A549 (cell line): Measurements from ENCODE around the gene C1QTNF12. TPM values are rescaled to one million over a fixed set of nuclear protein-coding genes. Genes with fewer than 3 reads are reported as not detected.

Source experiments
- ATAC-seq, 2 experiments: fragments of 200-7000 bp in 1 of 2; fragments of >200 bp in 1 of 2; cut with Nextera tagmentation in 1 of 2; cut with Tn5 transposase in 1 of 2; 3 replicates each; pipeline versions ENCODE4 v1.8.0 to v1.9.1; 2018 to 2020; ENCODE audit warnings: mild to moderate bottlenecking in 1 of 2, moderate library complexity in 1 of 2
- CTCF ChIA-PET: fragments of 300-600 bp; sonication (Branson Sonifier 250); formaldehyde crosslinking; extraction: SDS; loops from one replicate; lab custom pipeline; 2021; ENCODE audit warnings: antibody characterized with exemption, inconsistent platforms; lab: Yijun Ruan, JAX
- POLR2A ChIA-PET: fragments of 350-600 bp; formaldehyde crosslinking; extraction: SDS; loops from one replicate; lab custom pipeline; 2021; ENCODE audit warnings: antibody characterized with exemption, inconsistent platforms; lab: Yijun Ruan, JAX
- DNase-seq, 2 experiments: peaks; one replicate each; pipeline versions ENCODE4 v3.0.0 to v3.0.0-alpha.2; 2011 to 2016; ENCODE audit warnings: low read depth in 1 of 2, low spot score in 1 of 2
- FAIRE-seq: peaks from 2 replicates; lab custom pipeline; 2011; peaks lifted over from hg19 to GRCh38; lab: Jason Lieb, UNC
- H3K27ac ChIP-seq, 2 experiments: fragments of >200 bp; sonication (Bioruptor Twin); formaldehyde crosslinking; 3 replicates each; pipeline ENCODE4 v1.5.1; 2016 to 2017
- H3K4me1 ChIP-seq: fragments of >200 bp; sonication (Bioruptor Twin); formaldehyde crosslinking; 3 replicates; pipeline ENCODE4 v1.6.1; 2016
- H3K4me2 ChIP-seq: fragments of >200 bp; sonication (Bioruptor Twin); formaldehyde crosslinking; 3 replicates; pipeline ENCODE4 v1.6.1; 2016
- H3K4me3 ChIP-seq: fragments of >200 bp; sonication (Bioruptor Twin); formaldehyde crosslinking; 3 replicates; pipeline ENCODE4 v1.5.1; 2016
- H3K9me3 ChIP-seq: fragments of >200 bp; sonication (Bioruptor Twin); formaldehyde crosslinking; 3 replicates; pipeline ENCODE4 v1.6.1; 2016
- BHLHE40 ChIP-seq: IDR thresholded peaks from 2 replicates; pipeline ENCODE4 v1.6.1; 2012; ENCODE audit warnings: low read depth, low read length, inconsistent platforms
- CBX2 ChIP-seq: fragments of 200-600 bp; sonication (generic); IDR thresholded peaks from 2 replicates; pipeline ENCODE4 v1.6.1; 2016; ENCODE audit warnings: low read depth, mild to moderate bottlenecking, borderline replicate concordance
- EHMT2 ChIP-seq: fragments of 200-600 bp; sonication (generic); IDR thresholded peaks from 2 replicates; pipeline ENCODE4 v1.6.1; 2016; ENCODE audit warnings: antibody characterized with exemption, low read depth, mild to moderate bottlenecking, moderate library complexity
- FOXS1 ChIP-seq: fragments of 250-450 bp; sonication (Bioruptor Pico); IDR thresholded peaks from 2 replicates; pipeline ENCODE4 v1.5.0; 2020; ENCODE audit warnings: mild to moderate bottlenecking, moderate library complexity
- HOXA7 ChIP-seq: fragments of 250-450 bp; sonication (Bioruptor Pico); IDR thresholded peaks from 2 replicates; pipeline ENCODE4 v1.5.0; 2020; ENCODE audit warnings: mild to moderate bottlenecking, moderate library complexity
- NR3C1 ChIP-seq: fragments of >200 bp; sonication (Bioruptor Twin); formaldehyde crosslinking; IDR thresholded peaks from 3 replicates; pipeline ENCODE4 v1.6.1; 2017
- PHF8 ChIP-seq: fragments of 200-600 bp; sonication (generic); IDR thresholded peaks from 2 replicates; pipeline ENCODE4 v1.6.1; 2016; ENCODE audit warnings: low read depth, mild to moderate bottlenecking, antibody characterized with exemption, moderate library complexity, borderline replicate concordance
- POLR2A ChIP-seq: IDR thresholded peaks from 2 replicates; pipeline ENCODE4 v1.6.1; 2012; ENCODE audit warnings: mild to moderate bottlenecking, low read length
- RARB ChIP-seq: fragments of 250-450 bp; sonication (Bioruptor Pico); IDR thresholded peaks from 2 replicates; pipeline ENCODE4 v1.8.0; 2021; ENCODE audit warnings: mild to moderate bottlenecking, moderate library complexity
- RCOR1 ChIP-seq: fragments of 150-350 bp; IDR thresholded peaks from 2 replicates; pipeline ENCODE4 v1.6.1; 2014; ENCODE audit warnings: antibody characterized with exemption, low read length, low read depth
- ZSCAN20 ChIP-seq: fragments of 250-450 bp; sonication (Bioruptor Pico); IDR thresholded peaks from 2 replicates; pipeline ENCODE4 v1.8.0; 2022; ENCODE audit warnings: mild to moderate bottlenecking, moderate library complexity
- WGBS: methylation state at CpG from one replicate; pipeline ENCODE4 v1.1.6; 2017; ENCODE audit errors: missing lambda C conversion rate; 5-methylcytosine and 5-hydroxymethylcytosine counted together
- polyA plus RNA-seq, 4 experiments: library from polyadenylated mRNA; depleted of rRNA in 3 of 4; stranded (reverse); fragments of >200 nt; fragmentation: RNase III in 1 of 4; extraction: RNeasy Plus Mini Kit Qiagen cat#74134 plus additional on column Dnase treatment in 1 of 4; gene quantifications; 2 replicates in 3 of 4; 3 replicates in 1 of 4; pipeline ENCODE4 v1.2.3, GENCODE V29; 2011 to 2017
- TF ChIP-seq, protein P1 (sequence below): IDR thresholded peaks from 2 replicates; pipeline ENCODE4 v1.6.1; 2012; ENCODE audit warnings: low read depth, borderline replicate concordance
- TF ChIP-seq, protein P2 (sequence below): fragments of >200 bp; sonication (Bioruptor Twin); formaldehyde crosslinking; IDR thresholded peaks from 2 replicates; pipeline ENCODE4 v1.6.1; 2016
- TF ChIP-seq, protein P3 (sequence below): fragments of 450-650 bp; IDR thresholded peaks from 2 replicates; pipeline ENCODE4 v1.6.1; 2014; ENCODE audit warnings: antibody characterized with exemption
- TF ChIP-seq, protein P4 (sequence below): fragments of 200-600 bp; sonication (generic); IDR thresholded peaks from 2 replicates; pipeline ENCODE4 v1.6.1; 2016; ENCODE audit warnings: antibody characterized with exemption, mild to moderate bottlenecking, moderate library complexity
- TF ChIP-seq, protein P5 (sequence below): IDR thresholded peaks from 2 replicates; pipeline ENCODE4 v1.6.1; 2012

The C1QTNF12 gene
- polyA plus RNA-seq, 2 of the 4 experiments (the other 2 are of a cell fraction) = 0.47 to 0.83 TPM

DNA sequence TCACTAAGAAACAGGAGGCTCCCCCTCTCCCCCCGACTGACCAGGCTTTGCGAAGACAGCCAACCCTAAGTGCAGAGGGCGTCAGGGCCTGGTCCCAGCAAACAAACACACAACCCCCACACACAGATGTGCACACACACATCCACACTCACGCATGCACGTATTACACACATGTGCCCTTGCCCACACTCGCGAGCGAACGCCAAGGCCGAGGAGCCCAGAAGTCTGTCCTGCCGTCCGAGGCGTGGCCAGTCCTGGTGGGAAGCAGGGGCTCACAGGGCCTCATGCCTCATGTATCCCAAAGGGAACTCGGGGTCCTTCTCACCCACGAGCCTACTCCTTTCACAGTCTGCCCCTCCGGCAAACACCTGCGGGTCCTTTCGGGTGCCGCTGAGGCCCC, 16.8 kb downstream of the C1QTNF12 start:
- ATAC-seq (no peak), DNase-seq (no peak), FAIRE-seq (no peak)
- Histone ChIP-seq H3K9me3 (no peaks in the 10 kb centered on the region), H3K4me1 (peaks cover 18% of the 10 kb centered on the region; the same call in 2 of the 3 replicates), H3K4me3 (no peak overlapping the region), H3K4me2 (peak overlapping the region; percentile 98; the same call in 2 of the 3 replicates)
- WGBS = 96% methylated on average over 17 of the region's 19 CpGs
- CTCF ChIA-PET = interaction anchor here (0.6 to 1.7 kb wide), 3 partner anchors 108 to 245 kb away, joined by 3 to 8 read pairs (median 3); no protein-coding TSS in a partner anchor
- TF ChIP-seq, protein P1, sequence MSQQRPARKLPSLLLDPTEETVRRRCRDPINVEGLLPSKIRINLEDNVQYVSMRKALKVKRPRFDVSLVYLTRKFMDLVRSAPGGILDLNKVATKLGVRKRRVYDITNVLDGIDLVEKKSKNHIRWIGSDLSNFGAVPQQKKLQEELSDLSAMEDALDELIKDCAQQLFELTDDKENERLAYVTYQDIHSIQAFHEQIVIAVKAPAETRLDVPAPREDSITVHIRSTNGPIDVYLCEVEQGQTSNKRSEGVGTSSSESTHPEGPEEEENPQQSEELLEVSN = no peak
- TF ChIP-seq RCOR1 (no peak), ZSCAN20 (CRISPR knock-in tag) (no peak), BHLHE40 (no peak)
- TF ChIP-seq, protein P2, sequence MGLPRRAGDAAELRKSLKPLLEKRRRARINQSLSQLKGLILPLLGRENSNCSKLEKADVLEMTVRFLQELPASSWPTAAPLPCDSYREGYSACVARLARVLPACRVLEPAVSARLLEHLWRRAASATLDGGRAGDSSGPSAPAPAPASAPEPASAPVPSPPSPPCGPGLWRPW = no peak
- TF ChIP-seq, all 56 proteins: peak for 0
- H3K27ac ChIP-seq = no peak overlapping the region
- POLR2A ChIA-PET = no interaction called here

DNA sequence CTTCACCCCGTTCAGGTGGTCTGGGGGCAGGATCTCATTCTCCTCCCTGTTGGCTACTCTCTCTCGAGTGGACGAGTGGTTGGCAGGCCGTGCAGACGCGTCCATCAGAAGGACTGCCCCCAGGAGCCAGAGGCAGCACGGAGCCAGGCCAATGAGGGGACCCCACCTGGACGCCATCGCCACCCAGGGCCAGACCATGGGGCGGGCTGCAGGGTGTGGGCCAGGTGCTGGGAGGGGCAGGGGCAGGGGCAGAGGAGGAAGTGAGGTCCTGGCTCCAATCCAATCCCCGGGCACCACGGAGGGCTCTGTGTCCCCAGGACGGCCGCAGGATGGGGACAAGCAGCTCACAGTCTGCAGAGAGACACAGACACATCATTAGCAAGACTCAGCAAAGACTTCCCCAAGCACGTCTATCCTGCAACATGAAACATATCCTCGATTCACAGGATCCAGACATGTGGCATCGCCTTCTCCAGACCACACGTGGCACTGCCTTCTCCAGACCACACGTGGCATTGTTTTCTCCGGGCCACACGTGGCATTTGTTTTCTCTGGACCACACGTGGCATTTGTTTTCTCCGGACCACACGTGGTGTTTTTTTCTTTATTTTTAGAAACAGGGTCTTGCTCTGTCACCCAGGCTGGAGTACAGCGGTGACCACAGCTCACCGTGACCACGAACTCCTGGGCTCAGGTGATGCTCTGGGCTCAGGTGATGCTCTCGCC, 17.8 kb downstream of the C1QTNF12 start:
- ChIA-PET CTCF (interaction anchor here (1.6 kb wide), 1 partner anchor 16 kb away, joined by 4 read pairs; no protein-coding TSS in a partner anchor), POLR2A (no interaction called here)
- no peak overlapping the region for H3K4me2 ChIP-seq
- H3K4me1 ChIP-seq = peaks cover 18% of the 10 kb centered on the region; the same call in 2 of the 3 replicates
- WGBS = 95% methylated on average over 22 of the region's 28 CpGs
- ATAC-seq (no peak), DNase-seq (no peak), FAIRE-seq (no peak)
- no peak overlapping the region for H3K4me3 ChIP-seq
- H3K9me3 ChIP-seq = no peaks in the 10 kb centered on the region
- H3K27ac ChIP-seq = no peak overlapping the region
- TF ChIP-seq, protein P3, sequence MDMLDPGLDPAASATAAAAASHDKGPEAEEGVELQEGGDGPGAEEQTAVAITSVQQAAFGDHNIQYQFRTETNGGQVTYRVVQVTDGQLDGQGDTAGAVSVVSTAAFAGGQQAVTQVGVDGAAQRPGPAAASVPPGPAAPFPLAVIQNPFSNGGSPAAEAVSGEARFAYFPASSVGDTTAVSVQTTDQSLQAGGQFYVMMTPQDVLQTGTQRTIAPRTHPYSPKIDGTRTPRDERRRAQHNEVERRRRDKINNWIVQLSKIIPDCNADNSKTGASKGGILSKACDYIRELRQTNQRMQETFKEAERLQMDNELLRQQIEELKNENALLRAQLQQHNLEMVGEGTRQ = no peak
- TF ChIP-seq, protein P1 = no peak
- no peak for TF ChIP-seq EHMT2
- TF ChIP-seq POLR2A = no peak
- no peak for TF ChIP-seq HOXA7
- TF ChIP-seq, protein P4, sequence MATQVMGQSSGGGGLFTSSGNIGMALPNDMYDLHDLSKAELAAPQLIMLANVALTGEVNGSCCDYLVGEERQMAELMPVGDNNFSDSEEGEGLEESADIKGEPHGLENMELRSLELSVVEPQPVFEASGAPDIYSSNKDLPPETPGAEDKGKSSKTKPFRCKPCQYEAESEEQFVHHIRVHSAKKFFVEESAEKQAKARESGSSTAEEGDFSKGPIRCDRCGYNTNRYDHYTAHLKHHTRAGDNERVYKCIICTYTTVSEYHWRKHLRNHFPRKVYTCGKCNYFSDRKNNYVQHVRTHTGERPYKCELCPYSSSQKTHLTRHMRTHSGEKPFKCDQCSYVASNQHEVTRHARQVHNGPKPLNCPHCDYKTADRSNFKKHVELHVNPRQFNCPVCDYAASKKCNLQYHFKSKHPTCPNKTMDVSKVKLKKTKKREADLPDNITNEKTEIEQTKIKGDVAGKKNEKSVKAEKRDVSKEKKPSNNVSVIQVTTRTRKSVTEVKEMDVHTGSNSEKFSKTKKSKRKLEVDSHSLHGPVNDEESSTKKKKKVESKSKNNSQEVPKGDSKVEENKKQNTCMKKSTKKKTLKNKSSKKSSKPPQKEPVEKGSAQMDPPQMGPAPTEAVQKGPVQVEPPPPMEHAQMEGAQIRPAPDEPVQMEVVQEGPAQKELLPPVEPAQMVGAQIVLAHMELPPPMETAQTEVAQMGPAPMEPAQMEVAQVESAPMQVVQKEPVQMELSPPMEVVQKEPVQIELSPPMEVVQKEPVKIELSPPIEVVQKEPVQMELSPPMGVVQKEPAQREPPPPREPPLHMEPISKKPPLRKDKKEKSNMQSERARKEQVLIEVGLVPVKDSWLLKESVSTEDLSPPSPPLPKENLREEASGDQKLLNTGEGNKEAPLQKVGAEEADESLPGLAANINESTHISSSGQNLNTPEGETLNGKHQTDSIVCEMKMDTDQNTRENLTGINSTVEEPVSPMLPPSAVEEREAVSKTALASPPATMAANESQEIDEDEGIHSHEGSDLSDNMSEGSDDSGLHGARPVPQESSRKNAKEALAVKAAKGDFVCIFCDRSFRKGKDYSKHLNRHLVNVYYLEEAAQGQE = no peak
- no peak for TF ChIP-seq NR3C1
- TF ChIP-seq FOXS1 = no peak
- no peak for TF ChIP-seq RARB (CRISPR knock-in tag)
- TF ChIP-seq PHF8 = no peak
- TF ChIP-seq, protein P5, sequence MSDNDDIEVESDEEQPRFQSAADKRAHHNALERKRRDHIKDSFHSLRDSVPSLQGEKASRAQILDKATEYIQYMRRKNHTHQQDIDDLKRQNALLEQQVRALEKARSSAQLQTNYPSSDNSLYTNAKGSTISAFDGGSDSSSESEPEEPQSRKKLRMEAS = no peak
- TF ChIP-seq CBX2 = no peak
